ENCODE results near the gene IGFBP6. TPM values are rescaled to one million over a fixed set of nuclear protein-coding genes. Genes with fewer than 3 reads are reported as not detected.

The IGFBP6 gene
- polyA plus RNA-seq, 1 of the 3 experiments (the other 2 are of a cell fraction) = 570 TPM

DNA sequence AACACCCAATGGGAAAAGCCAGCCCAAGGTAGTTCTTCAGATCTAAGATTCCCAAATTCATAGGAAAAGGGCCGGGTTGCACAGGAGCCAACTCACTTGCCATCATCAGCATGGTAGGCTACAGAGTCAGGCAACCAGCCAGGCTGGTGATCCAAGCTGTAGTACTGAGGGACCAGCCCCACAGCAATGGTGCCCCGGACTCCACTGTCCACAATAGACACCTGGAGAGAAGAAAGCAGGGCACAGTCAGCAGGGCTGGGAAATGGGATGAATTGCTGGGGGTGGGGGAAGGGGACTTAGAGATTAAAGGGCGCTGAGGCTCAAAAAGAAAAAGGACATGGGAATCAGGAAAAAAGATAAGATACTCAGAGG is 22.5 kb upstream of the IGFBP6 start:
- no peak overlapping the region for H3K4me2 ChIP-seq
- ChIA-PET CTCF (interaction anchor here (1.4 to 8.8 kb wide), 4 partner anchors 7 to 85 kb away, joined by 4 to 130 read pairs (median 28); partner anchors contain the start of gene IGFBP6), POLR2A (no interaction called here)
- no peak overlapping the region for H3K4me3 ChIP-seq (ENCODE audit: low read depth in 2 of 2, low read length in 1 of 2)
- no peaks in the 10 kb centered on the region for H3K27me3 ChIP-seq (ENCODE audit: insufficient read depth)
- peaks cover 15 to 21% of the 10 kb centered on the region in 2 experiments for H3K36me3 ChIP-seq (replicated peaks in 1 of 2; ENCODE audit: control insufficient read depth in 1 of 2, insufficient read depth in 2 of 2, low read length in 1 of 2)
- no peaks in the 10 kb centered on the region for H3K9me2 ChIP-seq
- H3F3A ChIP-seq (replicated peaks; ENCODE audit: insufficient read depth) = peaks cover 16% of the 10 kb centered on the region
- no peak overlapping the region for H2AFZ ChIP-seq (ENCODE audit: low read depth)
- peaks cover 39% of the 10 kb centered on the region for H3K79me2 ChIP-seq (ENCODE audit: insufficient read depth)
- no peak overlapping the region for H3K27ac ChIP-seq (ENCODE audit: low read depth in 2 of 2, low read length in 1 of 2)
- H4K20me1 ChIP-seq (ENCODE audit: insufficient read depth) = no peaks in the 10 kb centered on the region
- DNase-seq = no peak
- no peak overlapping the region for H3K9ac ChIP-seq
- no peaks in the 10 kb centered on the region for H3K9me3 ChIP-seq
- 88% methylated on average over 3 of the region's 3 CpGs for WGBS (ENCODE audit: low lambda C conversion rate)
- H3K4me1 ChIP-seq (ENCODE audit: control insufficient read depth in 1 of 2, insufficient read depth in 2 of 2, low read depth in 1 of 2, low read length in 1 of 2) = peaks cover 31 to 33% of the 10 kb centered on the region in 2 experiments
- TF ChIP-seq RXRA (IDR thresholded peaks at IDR 0.05; ENCODE audit: borderline replicate concordance, low read depth) (no peak), GABPA (IDR thresholded peaks at IDR 0.05; ENCODE audit: low read depth) (no peak), FOSL2 (IDR thresholded peaks at IDR 0.05; ENCODE audit: borderline replicate concordance, low read depth) (no peak), JUND (IDR thresholded peaks at IDR 0.05) (no peak), CTCF (IDR thresholded peaks at IDR 0.05) (no peak), YY1 (IDR thresholded peaks at IDR 0.05; ENCODE audit: low read depth) (no peak), ELF1 (IDR thresholded peaks at IDR 0.05) (no peak), CHD2 (IDR thresholded peaks at IDR 0.05; ENCODE audit: low read length, partially characterized antibody) (no peak), TAF1 (IDR thresholded peaks at IDR 0.05; ENCODE audit: borderline replicate concordance, low read depth, low read length) (no peak), POLR2AphosphoS5 (IDR thresholded peaks at IDR 0.05; ENCODE audit: low read depth, low read length) (no peak), NRF1 (IDR thresholded peaks at IDR 0.05; ENCODE audit: low read depth, low read length) (no peak), EZH2phosphoT487 (IDR thresholded peaks at IDR 0.05; ENCODE audit: borderline replicate concordance, low read depth) (no peak)
- TF ChIP-seq, protein P1, sequence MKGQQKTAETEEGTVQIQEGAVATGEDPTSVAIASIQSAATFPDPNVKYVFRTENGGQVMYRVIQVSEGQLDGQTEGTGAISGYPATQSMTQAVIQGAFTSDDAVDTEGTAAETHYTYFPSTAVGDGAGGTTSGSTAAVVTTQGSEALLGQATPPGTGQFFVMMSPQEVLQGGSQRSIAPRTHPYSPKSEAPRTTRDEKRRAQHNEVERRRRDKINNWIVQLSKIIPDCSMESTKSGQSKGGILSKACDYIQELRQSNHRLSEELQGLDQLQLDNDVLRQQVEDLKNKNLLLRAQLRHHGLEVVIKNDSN (IDR thresholded peaks at IDR 0.05; ENCODE audit: borderline replicate concordance, low read depth) = no peak
- TF ChIP-seq, protein P2, sequence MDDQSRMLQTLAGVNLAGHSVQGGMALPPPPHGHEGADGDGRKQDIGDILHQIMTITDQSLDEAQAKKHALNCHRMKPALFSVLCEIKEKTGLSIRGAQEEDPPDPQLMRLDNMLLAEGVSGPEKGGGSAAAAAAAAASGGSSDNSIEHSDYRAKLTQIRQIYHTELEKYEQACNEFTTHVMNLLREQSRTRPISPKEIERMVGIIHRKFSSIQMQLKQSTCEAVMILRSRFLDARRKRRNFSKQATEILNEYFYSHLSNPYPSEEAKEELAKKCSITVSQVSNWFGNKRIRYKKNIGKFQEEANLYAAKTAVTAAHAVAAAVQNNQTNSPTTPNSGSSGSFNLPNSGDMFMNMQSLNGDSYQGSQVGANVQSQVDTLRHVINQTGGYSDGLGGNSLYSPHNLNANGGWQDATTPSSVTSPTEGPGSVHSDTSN (IDR thresholded peaks at IDR 0.05) = no peak

DNA sequence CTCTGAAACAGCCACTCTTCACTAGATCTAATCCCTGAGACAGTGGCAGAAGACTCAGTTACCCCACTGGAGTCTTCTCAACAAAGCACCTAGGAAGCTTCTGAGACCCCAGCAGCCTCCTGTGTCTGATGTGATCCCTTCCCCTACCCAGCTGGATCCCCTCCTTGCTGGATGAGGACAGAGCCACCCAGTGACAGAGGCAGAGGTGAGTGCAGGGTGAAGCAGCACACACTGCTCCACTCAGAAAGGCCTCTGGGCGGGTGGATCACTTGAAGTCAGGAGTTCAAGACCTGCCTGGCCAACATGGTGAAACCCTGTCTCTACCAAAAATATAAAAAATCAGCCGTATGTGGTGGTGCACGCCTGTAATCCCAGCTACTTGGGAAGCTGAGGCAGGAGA is 21.0 kb upstream of the IGFBP6 start:
- Histone ChIP-seq H3K9me2 (no peaks in the 10 kb centered on the region), H3K9me3 (no peaks in the 10 kb centered on the region), H2AFZ (ENCODE audit: low read depth) (no peak overlapping the region), H3K27ac (ENCODE audit: low read depth in 2 of 2, low read length in 1 of 2) (no peak overlapping the region), H4K20me1 (ENCODE audit: insufficient read depth) (no peaks in the 10 kb centered on the region), H3K4me3 (ENCODE audit: low read depth in 2 of 2, low read length in 1 of 2) (no peak overlapping the region), H3K4me2 (no peak overlapping the region), H3F3A (replicated peaks; ENCODE audit: insufficient read depth) (peaks cover 22% of the 10 kb centered on the region), H3K4me1 (ENCODE audit: control insufficient read depth in 1 of 2, insufficient read depth in 2 of 2, low read depth in 1 of 2, low read length in 1 of 2) (peaks cover 26 to 28% of the 10 kb centered on the region in 2 experiments), H3K9ac (no peak overlapping the region), H3K27me3 (ENCODE audit: insufficient read depth) (no peaks in the 10 kb centered on the region), H3K36me3 (replicated peaks in 1 of 2; ENCODE audit: control insufficient read depth in 1 of 2, insufficient read depth in 2 of 2, low read length in 1 of 2) (peaks cover 15 to 21% of the 10 kb centered on the region in 2 experiments), H3K79me2 (ENCODE audit: insufficient read depth) (peaks cover 38% of the 10 kb centered on the region)
- CTCF ChIA-PET = interaction anchor here (1.1 to 8.8 kb wide), 5 partner anchors 9 to 83 kb away, joined by 3 to 130 read pairs (median 10); partner anchors contain the start of gene IGFBP6
- 100% methylated on average over 3 of the region's 3 CpGs for WGBS (ENCODE audit: low lambda C conversion rate)
- DNase-seq = no peak
- POLR2A ChIA-PET = no interaction called here
- TF ChIP-seq NFIC (IDR thresholded peaks at IDR 0.05; ENCODE audit: borderline replicate concordance) (no peak), CTCF (IDR thresholded peaks at IDR 0.05) (no peak), ELF1 (IDR thresholded peaks at IDR 0.05) (no peak), TAF1 (IDR thresholded peaks at IDR 0.05; ENCODE audit: borderline replicate concordance, low read depth, low read length) (no peak), SIN3A (IDR thresholded peaks at IDR 0.05; ENCODE audit: borderline replicate concordance, low read depth, low read length) (no peak), RAD21 (IDR thresholded peaks at IDR 0.05; ENCODE audit: low read length) (no peak)
- TF ChIP-seq, protein P3, sequence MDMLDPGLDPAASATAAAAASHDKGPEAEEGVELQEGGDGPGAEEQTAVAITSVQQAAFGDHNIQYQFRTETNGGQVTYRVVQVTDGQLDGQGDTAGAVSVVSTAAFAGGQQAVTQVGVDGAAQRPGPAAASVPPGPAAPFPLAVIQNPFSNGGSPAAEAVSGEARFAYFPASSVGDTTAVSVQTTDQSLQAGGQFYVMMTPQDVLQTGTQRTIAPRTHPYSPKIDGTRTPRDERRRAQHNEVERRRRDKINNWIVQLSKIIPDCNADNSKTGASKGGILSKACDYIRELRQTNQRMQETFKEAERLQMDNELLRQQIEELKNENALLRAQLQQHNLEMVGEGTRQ (IDR thresholded peaks at IDR 0.05; ENCODE audit: borderline replicate concordance, low read depth, low read length) = no peak
- TF ChIP-seq, protein P4, sequence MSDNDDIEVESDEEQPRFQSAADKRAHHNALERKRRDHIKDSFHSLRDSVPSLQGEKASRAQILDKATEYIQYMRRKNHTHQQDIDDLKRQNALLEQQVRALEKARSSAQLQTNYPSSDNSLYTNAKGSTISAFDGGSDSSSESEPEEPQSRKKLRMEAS (IDR thresholded peaks at IDR 0.05; ENCODE audit: low read depth) = no peak
- TF ChIP-seq, protein P1 (IDR thresholded peaks at IDR 0.05; ENCODE audit: borderline replicate concordance, low read depth) = no peak

Data from SK-N-SH (cell line).